ENCODE data around the gene FBF1. TPM values are rescaled to one million over a fixed set of nuclear protein-coding genes. Genes with fewer than 3 reads are reported as not detected.

FBF1 gene
- total and polyA plus RNA-seq, 9 of the 15 experiments (the other 6 are each of a cell fraction or from before 2014, with no cell fraction given), result 0.46 to 14.9 (median 7.5) TPM

DNA sequence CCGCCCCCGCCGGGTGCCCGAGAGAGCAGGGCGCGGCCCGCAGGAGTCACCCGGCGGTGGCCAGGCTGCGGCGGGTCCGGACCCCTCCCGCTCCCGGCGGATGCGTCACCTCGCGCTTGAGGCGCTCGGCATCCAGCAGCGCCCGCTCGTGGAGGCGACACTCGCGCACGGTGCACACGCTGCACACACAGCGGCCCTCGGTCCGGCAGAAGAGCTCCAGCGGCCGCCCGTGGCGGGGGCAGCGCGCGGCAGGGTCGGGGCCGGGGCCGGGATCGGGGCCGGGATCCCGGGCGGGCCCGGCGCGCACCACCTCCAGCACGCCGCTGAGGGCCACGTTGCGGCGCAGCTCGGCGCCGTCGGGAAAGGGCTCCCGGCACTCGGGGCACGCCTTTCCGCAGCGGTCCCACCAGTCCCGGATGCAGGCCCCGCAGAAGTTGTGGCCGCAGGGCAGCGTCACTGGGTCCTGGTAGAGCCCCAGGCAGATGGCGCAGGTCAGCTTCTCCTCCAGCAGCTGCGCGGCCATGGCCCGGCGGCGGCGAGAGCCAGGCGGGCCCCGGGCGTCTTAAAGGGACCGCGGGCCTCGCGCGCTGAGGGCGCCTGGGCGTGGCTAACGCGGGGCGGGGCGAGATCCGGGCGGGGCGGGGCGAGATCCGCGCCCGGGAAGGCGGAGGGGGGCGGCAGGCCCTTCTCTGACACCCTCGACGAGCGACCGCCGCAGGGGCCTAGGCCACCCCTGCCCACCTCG is 44.3 kb downstream of the FBF1 start, which contains the start of gene TRIM65 (continued):
- TF ChIP-seq KLF10 (CRISPR knock-in tag; IDR thresholded peaks at IDR 0.05) (no peak), ZNF384 (IDR thresholded peaks at IDR 0.05; ENCODE audit: low read depth, low read length) (no peak), HLTF (IDR thresholded peaks at IDR 0.05) (no peak), TARDBP (IDR thresholded peaks at IDR 0.05) (0 out of 2 replicates have a peak, but pooled peaks have one; percentile 63), SOX6 (IDR thresholded peaks at IDR 0.05) (no peak), DACH1 (IDR thresholded peaks at IDR 0.05; ENCODE audit: partially characterized antibody) (no peak), SRF (CRISPR knock-in tag; IDR thresholded peaks at IDR 0.05) (peak in 1 of 2 experiments; percentile 38; a peak in 2 of 4 replicates), HSF4 (CRISPR knock-in tag; IDR thresholded peaks at IDR 0.05; ENCODE audit: borderline replicate concordance) (no peak), ELF2 (CRISPR knock-in tag; IDR thresholded peaks at IDR 0.05) (no peak), THAP12 (CRISPR knock-in tag; IDR thresholded peaks at IDR 0.05) (peak; percentile 11; the same call in 1 of the 2 replicates), PHF8 (IDR thresholded peaks at IDR 0.05; ENCODE audit: borderline replicate concordance, low read length) (peak; percentile 80; the same call in 1 of the 2 replicates), E2F6 (IDR thresholded peaks at IDR 0.05; ENCODE audit: borderline replicate concordance in 1 of 2, extremely low read depth in 1 of 2, insufficient read depth in 1 of 2, insufficient read length in 1 of 2, low read depth in 1 of 2, low read length in 1 of 2, poor library complexity in 1 of 2, severe bottlenecking in 1 of 2) (peak; percentile 63 to 75), ZNF408 (CRISPR knock-in tag; IDR thresholded peaks at IDR 0.05; ENCODE audit: low read depth) (no peak), ZEB2 (IDR thresholded peaks at IDR 0.05) (no peak), JUN (IDR thresholded peaks at IDR 0.05; ENCODE audit: borderline replicate concordance, low read depth, low read length) (peak; percentile 75), JUN (CRISPR knock-in tag; IDR thresholded peaks at IDR 0.05; ENCODE audit: borderline replicate concordance) (peak; percentile 75; the same call in 1 of the 2 replicates), POLR2A (conservative IDR thresholded peaks at IDR 0.05) (peak; percentile 88)
- TF ChIP-seq, protein P1, sequence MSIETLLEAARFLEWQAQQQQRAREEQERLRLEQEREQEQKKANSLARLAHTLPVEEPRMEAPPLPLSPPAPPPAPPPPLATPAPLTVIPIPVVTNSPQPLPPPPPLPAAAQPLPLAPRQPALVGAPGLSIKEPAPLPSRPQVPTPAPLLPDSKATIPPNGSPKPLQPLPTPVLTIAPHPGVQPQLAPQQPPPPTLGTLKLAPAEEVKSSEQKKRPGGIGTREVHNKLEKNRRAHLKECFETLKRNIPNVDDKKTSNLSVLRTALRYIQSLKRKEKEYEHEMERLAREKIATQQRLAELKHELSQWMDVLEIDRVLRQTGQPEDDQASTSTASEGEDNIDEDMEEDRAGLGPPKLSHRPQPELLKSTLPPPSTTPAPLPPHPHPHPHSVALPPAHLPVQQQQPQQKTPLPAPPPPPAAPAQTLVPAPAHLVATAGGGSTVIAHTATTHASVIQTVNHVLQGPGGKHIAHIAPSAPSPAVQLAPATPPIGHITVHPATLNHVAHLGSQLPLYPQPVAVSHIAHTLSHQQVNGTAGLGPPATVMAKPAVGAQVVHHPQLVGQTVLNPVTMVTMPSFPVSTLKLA (conservative IDR thresholded peaks at IDR 0.05), result peak in 1 of 2 experiments; percentile 79
